Stomach smooth muscle (tissue), 2 donors: ENCODE data around the gene HTN3.
"Not testable (repeated sequence)": the region's sequence is repeated elsewhere in the genome, so short reads cannot be mapped to it uniquely, and the experiment has no call there.

Source experiments
- H3K27ac ChIP-seq: one replicate; pipeline ENCODE4 v1.7.0; 2013; ENCODE audit warnings: mild to moderate bottlenecking, low read length, inconsistent platforms
- H3K27me3 ChIP-seq, 2 donors: one replicate each; pipeline ENCODE4 v1.7.0; 2013; ENCODE audit warnings: low read length in 2 of 2; ENCODE audit not compliant: insufficient read depth in 2 of 2, control insufficient read depth in 1 of 2
- H3K36me3 ChIP-seq, 2 donors: one replicate each; pipeline ENCODE4 v1.7.0; 2013; ENCODE audit warnings: low read length in 2 of 2; ENCODE audit not compliant: control insufficient read depth in 2 of 2, insufficient read depth in 2 of 2
- H3K4me1 ChIP-seq: one replicate; pipeline ENCODE4 v1.7.0; 2013; ENCODE audit warnings: low read length; ENCODE audit not compliant: control insufficient read depth, insufficient read depth
- H3K4me3 ChIP-seq, 2 donors: one replicate each; pipeline ENCODE4 v1.7.0; 2013; ENCODE audit warnings: low read length in 2 of 2
- H3K9ac ChIP-seq, 2 donors: one replicate each; pipeline ENCODE4 v1.7.0; 2013; ENCODE audit warnings: low read length in 2 of 2, mild to moderate bottlenecking in 1 of 2
- H3K9me3 ChIP-seq, 2 donors: one replicate each; pipeline ENCODE4 v1.7.0; 2013; ENCODE audit warnings: low read length in 2 of 2; ENCODE audit not compliant: control insufficient read depth in 2 of 2
- donor health status: healthy.
- donor health status: Pancreatic carcinoma.

Gene HTN3

GRCh38 chr4:70028159-70028558 is at the start of gene HTN3:
TSS of gene HTN3 (plus strand) at chr4:70028459. CDS start at chr4:70030741, 2,282 bp downstream.
- H3K27ac ChIP-seq, H3K9ac ChIP-seq, H3K4me3 ChIP-seq, H3K36me3 ChIP-seq, H3K27me3 ChIP-seq, H3K4me1 ChIP-seq, H3K9me3 ChIP-seq: not testable (repeated sequence)

- no peak overlapping the region for H3K9ac ChIP-seq
Measured at GRCh38 chr4:69984030-69984443, 44.2 kb upstream of the HTN3 start.

GRCh38 chr4:69986663-69987062 is 41.6 kb upstream of the HTN3 start:
- H3K9ac ChIP-seq: no peak overlapping the region
- H3K9me3 ChIP-seq: no peaks in the 10 kb centered on the region
- H3K36me3 ChIP-seq: no peaks in the 10 kb centered on the region
- H3K4me1 ChIP-seq: no peaks in the 10 kb centered on the region
- no peaks in the 10 kb centered on the region for H3K27me3 ChIP-seq
- no peak overlapping the region for H3K27ac ChIP-seq
- H3K4me3 ChIP-seq: no peak overlapping the region

More at GRCh38 chr4:69984030-69984443, 44.2 kb upstream of the HTN3 start:
- Histone ChIP-seq H3K27ac (no peak overlapping the region), H3K36me3 (no peaks in the 10 kb centered on the region), H3K9me3 (no peaks in the 10 kb centered on the region), H3K4me1 (no peaks in the 10 kb centered on the region), H3K4me3 (no peak overlapping the region), H3K27me3 (no peaks in the 10 kb centered on the region)

GRCh38 chr4:69991016-69991415 is 37.2 kb upstream of the HTN3 start:
- Histone ChIP-seq H3K4me3 (no peak overlapping the region), H3K27ac (no peak overlapping the region), H3K9ac (no peak overlapping the region), H3K36me3 (no peaks in the 10 kb centered on the region), H3K27me3 (no peaks in the 10 kb centered on the region), H3K4me1 (no peaks in the 10 kb centered on the region), H3K9me3 (no peaks in the 10 kb centered on the region)

DNA sequence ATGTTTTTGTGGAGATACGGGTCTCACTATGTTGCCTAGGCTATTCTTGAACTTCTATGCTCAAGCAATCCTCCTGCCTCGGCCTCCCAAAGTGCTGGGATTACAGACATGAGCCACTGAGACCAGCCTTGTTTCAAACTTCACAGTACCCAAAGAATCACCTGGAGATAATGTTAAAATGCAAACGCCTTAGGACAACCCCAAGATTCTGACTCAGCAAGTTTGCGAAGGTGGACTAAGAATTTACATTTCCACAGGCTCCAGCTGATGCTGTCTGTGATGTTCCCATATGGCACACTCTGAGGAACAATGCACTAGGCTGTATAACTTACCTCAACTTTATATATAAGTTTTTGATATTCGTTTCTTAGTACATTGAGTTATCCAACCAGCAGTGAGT is 33.5 kb upstream of the HTN3 start:
- Histone ChIP-seq H3K4me3 (no peak overlapping the region), H3K27me3 (no peaks in the 10 kb centered on the region), H3K27ac (no peak overlapping the region), H3K9ac (no peak overlapping the region), H3K4me1 (no peaks in the 10 kb centered on the region), H3K36me3 (no peaks in the 10 kb centered on the region), H3K9me3 (no peaks in the 10 kb centered on the region)

DNA sequence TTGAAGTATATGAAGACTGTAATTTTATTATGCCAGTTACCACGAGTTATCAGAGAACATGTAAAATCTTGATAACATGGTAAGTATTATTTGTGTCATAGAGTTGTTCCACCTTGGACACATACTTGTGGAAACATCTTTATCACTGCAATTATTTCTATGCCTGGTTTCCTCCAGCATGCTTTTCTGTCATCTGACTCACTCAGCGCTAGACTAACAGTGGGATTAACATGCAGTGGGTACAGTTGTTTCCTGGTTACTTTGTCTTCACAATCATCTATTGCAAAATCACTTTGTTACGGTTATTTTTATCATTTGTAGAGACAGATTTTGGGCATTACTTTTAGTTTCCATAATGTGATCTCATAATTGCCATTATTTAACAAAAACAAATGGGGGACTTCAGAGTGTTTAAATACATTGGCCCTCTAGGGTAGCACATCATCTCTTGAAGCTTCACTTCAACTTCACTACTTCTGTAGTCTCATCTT is 32.7 kb upstream of the HTN3 start, which contains the start of gene STATH:
Gene STATH, plus strand, starts transcription at position 441 of the 491 bp plus-strand sequence. CDS start 2,472 bp downstream, outside the sequence.
- no peaks in the 10 kb centered on the region for H3K9me3 ChIP-seq
- no peaks in the 10 kb centered on the region for H3K36me3 ChIP-seq
- H3K9ac ChIP-seq: no peak within 1 kb of the TSS
- no peak within 1 kb of the TSS for H3K27ac ChIP-seq
- no peaks in the 10 kb centered on the region for H3K27me3 ChIP-seq
- H3K4me1 ChIP-seq: no peaks in the 10 kb centered on the region
- no peak within 1 kb of the TSS for H3K4me3 ChIP-seq

DNA sequence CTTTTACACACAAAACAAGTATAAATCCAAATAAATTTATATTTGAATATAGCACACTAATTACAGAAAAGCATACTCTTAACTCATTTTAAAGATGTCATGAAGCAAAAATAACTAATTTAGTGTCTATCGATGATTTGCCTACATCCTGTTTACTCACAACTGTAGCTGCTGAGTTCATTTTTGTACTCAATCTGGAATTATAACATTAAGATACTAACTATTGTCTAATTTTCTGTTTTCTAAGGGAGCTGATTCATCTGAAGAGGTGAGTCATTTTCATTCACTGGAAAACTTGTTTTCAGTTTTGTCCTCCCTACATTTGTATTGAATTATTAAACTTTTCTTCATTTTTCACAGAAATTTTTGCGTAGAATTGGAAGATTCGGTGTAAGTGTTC is 28.8 kb upstream of the HTN3 start:
- no peaks in the 10 kb centered on the region for H3K9me3 ChIP-seq
- H3K4me3 ChIP-seq: no peak overlapping the region
- H3K9ac ChIP-seq: no peak overlapping the region
- H3K4me1 ChIP-seq: no peaks in the 10 kb centered on the region
- H3K27ac ChIP-seq: no peak overlapping the region
- no peaks in the 10 kb centered on the region for H3K36me3 ChIP-seq
- no peaks in the 10 kb centered on the region for H3K27me3 ChIP-seq

DNA sequence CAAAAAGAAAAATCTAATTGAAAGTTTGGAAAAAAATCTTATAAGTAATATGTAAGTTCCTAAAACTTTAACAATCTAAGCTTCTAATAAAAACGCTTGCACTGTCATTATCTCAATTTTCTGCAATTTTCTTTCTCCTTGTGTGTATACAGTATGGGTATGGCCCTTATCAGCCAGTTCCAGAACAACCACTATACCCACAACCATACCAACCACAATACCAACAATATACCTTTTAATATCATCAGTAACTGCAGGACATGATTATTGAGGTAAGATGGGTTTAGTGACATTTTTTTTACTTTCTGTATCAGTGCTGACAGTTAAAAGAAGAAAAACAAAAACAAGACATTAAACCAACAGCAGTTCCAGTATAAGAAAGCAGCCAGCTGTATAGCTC is 27.5 kb upstream of the HTN3 start:
- no peak overlapping the region for H3K4me3 ChIP-seq
- no peak overlapping the region for H3K9ac ChIP-seq
- no peaks in the 10 kb centered on the region for H3K36me3 ChIP-seq
- H3K27me3 ChIP-seq: no peaks in the 10 kb centered on the region
- no peaks in the 10 kb centered on the region for H3K4me1 ChIP-seq
- H3K27ac ChIP-seq: no peak overlapping the region
- H3K9me3 ChIP-seq: no peaks in the 10 kb centered on the region

DNA sequence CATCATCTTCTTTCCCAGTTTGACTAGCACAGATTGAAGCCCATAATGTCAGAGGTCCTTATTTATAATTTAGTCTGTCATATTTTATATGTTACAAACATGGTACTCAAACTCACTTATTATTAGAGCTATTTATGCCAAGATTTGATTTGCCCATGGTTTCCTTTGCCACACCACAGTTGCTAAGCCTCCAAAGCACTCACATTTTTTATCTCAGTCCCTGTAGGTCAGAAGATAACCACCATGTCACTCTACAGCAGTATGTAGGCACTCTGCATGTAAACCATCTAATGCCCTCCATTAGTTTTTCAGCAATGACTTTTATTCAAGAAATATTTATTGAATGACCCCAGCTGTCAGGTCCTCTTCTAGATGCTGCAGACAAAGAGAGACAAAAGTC is 25.8 kb upstream of the HTN3 start:
- Histone ChIP-seq H3K36me3 (no peaks in the 10 kb centered on the region), H3K27me3 (no peaks in the 10 kb centered on the region), H3K9ac (no peak overlapping the region), H3K4me1 (no peaks in the 10 kb centered on the region), H3K27ac (no peak overlapping the region), H3K9me3 (no peaks in the 10 kb centered on the region), H3K4me3 (no peak overlapping the region)

GRCh38 chr4:70008771-70009170 is 19.5 kb upstream of the HTN3 start:
- Histone ChIP-seq H3K4me3 (no peak overlapping the region), H3K27ac (no peak overlapping the region), H3K27me3 (no peaks in the 10 kb centered on the region), H3K9ac (no peak overlapping the region), H3K9me3 (no peaks in the 10 kb centered on the region), H3K36me3 (no peaks in the 10 kb centered on the region), H3K4me1 (no peaks in the 10 kb centered on the region)

DNA sequence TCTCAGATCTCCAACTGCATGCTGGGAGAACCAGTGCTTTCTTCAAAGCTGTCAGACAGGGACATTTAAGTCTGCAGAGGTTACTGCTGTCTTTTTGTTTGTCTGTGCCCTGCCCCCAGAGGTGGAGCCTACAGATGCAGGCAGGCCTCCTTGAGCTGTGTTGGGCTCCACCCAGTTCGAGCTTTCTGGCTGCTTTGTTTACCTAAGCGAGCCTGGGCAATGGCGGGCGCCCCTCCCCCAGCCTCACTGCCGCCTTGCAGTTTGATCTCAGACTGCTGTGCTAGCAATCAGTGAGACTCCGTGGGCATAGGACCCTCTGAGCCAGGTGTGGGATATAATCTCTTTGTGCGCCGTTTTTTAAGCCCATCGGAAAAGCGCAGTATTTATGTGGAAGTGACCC is 9.3 kb upstream of the HTN3 start:
- not testable (repeated sequence) for H3K27ac ChIP-seq, H3K9ac ChIP-seq

More for the DNA sequence above, 9.3 kb upstream of the HTN3 start:
- H3K9me3 ChIP-seq, H3K27me3 ChIP-seq, H3K4me3 ChIP-seq, H3K36me3 ChIP-seq, H3K4me1 ChIP-seq: not testable (repeated sequence)
